MG63 (cell line): ENCODE measurements around the gene DUSP22. TPM values are rescaled to one million over a fixed set of nuclear protein-coding genes. Genes with fewer than 3 reads are reported as not detected.
A peak's percentile ranks its signal among the peaks of the same experiment; 100 is the strongest.

ENCODE experiments used
- DNase-seq: peaks from one replicate; pipeline ENCODE4 v3.0.0-alpha.2; 2020
- H3K27me3 ChIP-seq: fragments of 250-450 bp; sonication (Bioruptor Pico); 2 replicates; pipeline ENCODE4 v1.5.1; 2020; ENCODE audit warnings: mild to moderate bottlenecking, moderate library complexity
- H3K36me3 ChIP-seq: fragments of 250-450 bp; sonication (Bioruptor Pico); 2 replicates; pipeline ENCODE4 v1.5.1; 2020; ENCODE audit warnings: mild to moderate bottlenecking, moderate library complexity
- H3K4me3 ChIP-seq: fragments of 250-450 bp; sonication (Bioruptor Pico); 2 replicates; pipeline ENCODE4 v1.5.1; 2020; ENCODE audit warnings: mild to moderate bottlenecking, moderate library complexity
- H3K9me3 ChIP-seq: fragments of 250-450 bp; sonication (Bioruptor Pico); 2 replicates; pipeline ENCODE4 v1.5.1; 2020; ENCODE audit warnings: mild to moderate bottlenecking, moderate library complexity
- total RNA-seq: library from RNA; depleted of rRNA; stranded (reverse); fragments of >200 nt; shearing (Covaris generic); gene quantifications from 2 replicates; pipeline ENCODE4 v1.2.3, GENCODE V29; 2014; ENCODE audit warnings: low replicate concordance

Gene DUSP22
- total RNA-seq, 1 experiment from 2014 or later = 4.5 TPM

GRCh38 chr6:335572-335971 is 43.3 kb downstream of the DUSP22 start:
- H3K9me3 ChIP-seq = no peaks in the 10 kb centered on the region
- no peaks in the 10 kb centered on the region for H3K27me3 ChIP-seq
- H3K36me3 ChIP-seq = no peaks in the 10 kb centered on the region
- H3K4me3 ChIP-seq = no peak overlapping the region
- DNase-seq = no peak

- no peaks in the 10 kb centered on the region for H3K9me3 ChIP-seq
- no peaks in the 10 kb centered on the region for H3K27me3 ChIP-seq
- H3K4me3 ChIP-seq = no peak overlapping the region
- H3K36me3 ChIP-seq = no peaks in the 10 kb centered on the region
- DNase-seq = no peak
Measured at GRCh38 chr6:336159-337114, 44.1 kb downstream of the DUSP22 start.

- Histone ChIP-seq H3K9me3 (no peaks in the 10 kb centered on the region), H3K27me3 (no peaks in the 10 kb centered on the region), H3K36me3 (no peaks in the 10 kb centered on the region), H3K4me3 (no peak overlapping the region)
- DNase-seq = no peak
Measured at GRCh38 chr6:337805-338368, 45.6 kb downstream of the DUSP22 start.

- H3K36me3 ChIP-seq = no peaks in the 10 kb centered on the region
- no peak overlapping the region for H3K4me3 ChIP-seq
- no peaks in the 10 kb centered on the region for H3K9me3 ChIP-seq
- no peaks in the 10 kb centered on the region for H3K27me3 ChIP-seq
- no peak for DNase-seq
Measured at GRCh38 chr6:338815-339262, 46.6 kb downstream of the DUSP22 start.

DNA sequence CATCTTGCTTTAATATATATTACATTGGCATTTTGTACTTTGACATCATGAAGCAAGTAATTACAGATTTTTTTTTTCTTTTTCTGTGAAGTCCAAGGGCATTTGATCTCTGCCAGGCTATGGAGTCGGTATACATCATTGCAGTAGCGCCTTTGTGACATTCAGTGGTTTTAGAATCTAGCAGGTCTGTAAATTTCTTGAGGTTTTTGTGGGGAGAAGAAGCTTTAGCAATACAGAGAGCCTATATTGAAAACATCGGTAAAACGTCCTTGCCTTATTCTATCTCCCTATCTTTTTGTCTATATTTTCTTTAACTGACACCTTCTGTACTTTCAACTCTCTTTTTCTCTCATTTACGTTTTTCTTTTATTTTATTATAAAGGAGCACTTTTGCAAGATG is 47.2 kb downstream of the DUSP22 start:
- no peak for DNase-seq
- Histone ChIP-seq H3K27me3 (no peaks in the 10 kb centered on the region), H3K4me3 (no peak overlapping the region), H3K36me3 (no peaks in the 10 kb centered on the region), H3K9me3 (no peaks in the 10 kb centered on the region)

DNA sequence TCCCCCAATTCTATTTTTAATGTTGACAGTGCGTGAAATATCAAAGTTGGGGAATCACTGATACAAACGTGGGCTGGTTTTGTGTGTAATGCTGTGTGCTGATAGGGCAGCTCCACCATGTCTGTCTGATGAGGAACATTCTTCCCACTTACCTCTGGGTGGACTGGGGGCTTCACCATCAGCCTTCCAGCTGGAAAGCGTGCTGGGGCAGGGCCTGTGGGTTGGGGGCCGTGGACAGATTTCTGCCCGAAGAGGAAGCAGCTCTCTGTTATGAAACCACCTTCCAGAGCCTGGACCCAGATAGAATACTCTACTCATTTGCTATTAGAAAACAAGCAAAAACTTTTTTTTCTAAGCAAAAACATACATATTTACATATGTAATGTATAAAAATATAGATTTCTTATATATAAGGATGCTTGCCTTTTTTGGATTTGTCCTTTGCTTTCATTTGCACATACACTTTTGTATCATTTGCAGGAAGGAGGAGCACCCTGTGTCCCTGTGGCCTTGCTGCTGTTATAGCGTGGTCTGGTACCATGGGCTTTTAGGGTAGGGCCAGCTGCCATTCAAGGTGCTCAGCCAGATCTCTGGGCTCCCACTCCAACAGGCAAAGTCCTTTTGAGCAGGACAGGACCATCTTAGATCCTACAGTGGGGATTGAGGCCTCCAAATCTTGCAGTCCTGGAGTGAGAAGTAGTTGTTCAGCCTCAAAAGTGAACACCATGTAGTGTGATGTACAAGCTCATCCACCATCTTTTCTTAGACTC is 48.1 kb downstream of the DUSP22 start:
- DNase-seq = no peak
- Histone ChIP-seq H3K27me3 (no peaks in the 10 kb centered on the region), H3K36me3 (no peaks in the 10 kb centered on the region), H3K9me3 (no peaks in the 10 kb centered on the region), H3K4me3 (no peak overlapping the region)

GRCh38 chr6:340991-341827 is 48.9 kb downstream of the DUSP22 start:
- DNase-seq = peak; percentile 91
- no peaks in the 10 kb centered on the region for H3K9me3 ChIP-seq
- H3K4me3 ChIP-seq = no peak overlapping the region
- H3K36me3 ChIP-seq = no peaks in the 10 kb centered on the region
- H3K27me3 ChIP-seq = no peaks in the 10 kb centered on the region

- Histone ChIP-seq H3K27me3 (no peaks in the 10 kb centered on the region; the same call in 1 of the 2 replicates), H3K9me3 (no peaks in the 10 kb centered on the region), H3K4me3 (no peak overlapping the region), H3K36me3 (no peaks in the 10 kb centered on the region)
- DNase-seq = no peak
Measured at GRCh38 chr6:341914-342831, 49.9 kb downstream of the DUSP22 start.

DNA sequence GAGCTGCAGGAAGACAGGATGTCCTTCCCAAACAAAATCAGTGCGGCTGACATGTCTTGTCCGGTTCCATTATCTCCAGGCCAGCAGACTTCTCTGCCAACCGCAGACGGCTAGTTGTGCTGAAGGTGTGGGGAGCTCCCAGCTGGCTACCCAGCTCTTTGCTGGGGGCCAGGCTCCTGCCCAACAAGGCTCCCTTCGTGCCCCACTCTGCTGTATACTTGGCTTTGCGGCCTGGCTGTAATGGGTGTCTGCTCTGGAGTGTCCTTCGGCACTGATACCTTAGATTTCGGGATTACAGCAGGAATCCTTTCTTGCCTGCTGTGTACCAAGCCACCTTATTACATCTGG is 50.5 kb downstream of the DUSP22 start:
- no peaks in the 10 kb centered on the region; the same call in 1 of the 2 replicates for H3K27me3 ChIP-seq
- H3K4me3 ChIP-seq = no peak overlapping the region
- H3K36me3 ChIP-seq = no peaks in the 10 kb centered on the region
- no peaks in the 10 kb centered on the region for H3K9me3 ChIP-seq
- DNase-seq = no peak

GRCh38 chr6:343226-343935 is 51.1 kb downstream of the DUSP22 start:
- no peaks in the 10 kb centered on the region for H3K9me3 ChIP-seq
- no peak for DNase-seq

GRCh38 chr6:343960-344815 is 51.9 kb downstream of the DUSP22 start:
- Histone ChIP-seq H3K36me3 (no peaks in the 10 kb centered on the region), H3K4me3 (no peak overlapping the region), H3K27me3 (no peaks in the 10 kb centered on the region; the same call in 1 of the 2 replicates), H3K9me3 (no peaks in the 10 kb centered on the region)
- DNase-seq = no peak

More at GRCh38 chr6:343226-343935, 51.1 kb downstream of the DUSP22 start:
- Histone ChIP-seq H3K36me3 (no peaks in the 10 kb centered on the region), H3K4me3 (no peak overlapping the region), H3K27me3 (no peaks in the 10 kb centered on the region; the same call in 1 of the 2 replicates)

DNA sequence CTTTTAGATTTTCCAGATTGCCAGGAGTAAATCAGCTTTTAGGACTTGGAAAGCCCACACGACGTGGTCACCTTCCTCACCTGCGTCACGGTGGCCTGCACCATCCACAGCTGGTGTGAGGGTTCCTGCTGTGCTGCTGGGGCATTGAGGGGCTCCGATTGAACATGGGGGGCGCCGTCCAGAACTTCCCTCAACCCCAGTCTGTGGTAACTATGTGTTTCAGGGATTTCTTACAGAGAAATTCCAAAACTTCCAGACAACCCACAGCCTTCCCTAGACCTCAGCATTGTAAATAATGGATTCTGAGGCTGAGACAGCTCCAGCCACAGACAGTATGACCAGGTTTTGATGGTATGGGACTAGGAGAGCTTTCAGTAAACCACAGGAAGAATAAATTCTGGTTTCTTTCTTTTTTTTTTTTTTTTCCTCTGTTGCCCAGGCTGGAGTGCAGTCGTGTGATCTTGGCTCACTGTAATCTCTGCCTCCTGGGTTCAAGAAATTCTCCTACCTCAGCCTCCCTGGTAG is 52.6 kb downstream of the DUSP22 start:
- Histone ChIP-seq H3K36me3 (no peaks in the 10 kb centered on the region), H3K4me3 (no peak overlapping the region), H3K27me3 (no peaks in the 10 kb centered on the region; the same call in 1 of the 2 replicates), H3K9me3 (no peaks in the 10 kb centered on the region)
- DNase-seq = no peak

- no peaks in the 10 kb centered on the region for H3K9me3 ChIP-seq
- DNase-seq = no peak
- H3K36me3 ChIP-seq = no peaks in the 10 kb centered on the region
- H3K27me3 ChIP-seq = no peaks in the 10 kb centered on the region; the same call in 1 of the 2 replicates
- H3K4me3 ChIP-seq = no peak overlapping the region
Measured at GRCh38 chr6:345747-346385, 53.6 kb downstream of the DUSP22 start.
